Neural progenitor cell (in vitro differentiated cells): ENCODE data around the gene OR1A1.
"Not testable (repeated sequence)": the region's sequence is repeated elsewhere in the genome, so short reads cannot be mapped to it uniquely, and the experiment has no call there.

Experiments used
- CTCF ChIP-seq: fragments of 200-600 bp; sonication (generic); IDR thresholded peaks from 2 replicates; pipeline ENCODE4 v1.5.1; 2017; ENCODE audit warnings: antibody characterized with exemption, mild to moderate bottlenecking
- EZH2 ChIP-seq: fragments of 200-600 bp; sonication (generic); IDR thresholded peaks from 2 replicates; pipeline ENCODE4 v1.6.1; 2017; ENCODE audit warnings: antibody characterized with exemption, mild to moderate bottlenecking, moderate library complexity
- EZH2phosphoT487 ChIP-seq: fragments of 200-600 bp; sonication (generic); IDR thresholded peaks from 2 replicates; pipeline ENCODE4 v1.6.1; 2017; ENCODE audit warnings: antibody characterized with exemption

- not testable (repeated sequence) for TF ChIP-seq CTCF, EZH2, EZH2phosphoT487
Measured at GRCh38 chr17:3232300-3232699, 24.8 kb downstream of the OR1A1 start.
